Measurements from ENCODE around the gene TRMT1. TPM values are rescaled to one million over a fixed set of nuclear protein-coding genes. Genes with fewer than 3 reads are reported as not detected.

The TRMT1 gene
- total RNA-seq, 1 experiment from 2014 or later, result 106 TPM

GRCh38 chr19:13116282-13117175 lies at the start of gene TRMT1 (continued):
- TF ChIP-seq USF2 (CRISPR knock-in tag; IDR thresholded peaks at IDR 0.05) (peak; percentile 98), ZNF532 (CRISPR knock-in tag; IDR thresholded peaks at IDR 0.05; ENCODE audit: borderline replicate concordance) (no peak), SP1 (CRISPR knock-in tag; conservative IDR thresholded peaks at IDR 0.05) (peak; percentile 85), IRF2 (CRISPR knock-in tag; IDR thresholded peaks at IDR 0.05; ENCODE audit: borderline replicate concordance, low read depth) (no peak), PRDM15 (CRISPR knock-in tag; IDR thresholded peaks at IDR 0.05) (no peak), STAT6 (CRISPR knock-in tag; conservative IDR thresholded peaks at IDR 0.05; ENCODE audit: low read depth) (no peak), TEAD1 (CRISPR knock-in tag; IDR thresholded peaks at IDR 0.05) (peak; percentile 84; the same call in 1 of the 2 replicates), HMGXB4 (CRISPR knock-in tag; IDR thresholded peaks at IDR 0.05) (no peak), NFYB (CRISPR knock-in tag; conservative IDR thresholded peaks at IDR 0.05; ENCODE audit: low read depth) (peak; percentile 90), TP53 (CRISPR knock-in tag; IDR thresholded peaks at IDR 0.05) (no peak), ESRRA (CRISPR knock-in tag; IDR thresholded peaks at IDR 0.05; ENCODE audit: borderline replicate concordance) (0 out of 2 replicates have a peak, but pooled peaks have one; percentile 24), ZMAT4 (CRISPR knock-in tag; IDR thresholded peaks at IDR 0.05) (no peak), MAX (CRISPR knock-in tag; IDR thresholded peaks at IDR 0.05) (peak; percentile 95), JUN (CRISPR knock-in tag; IDR thresholded peaks at IDR 0.05) (no peak), ATF1 (CRISPR knock-in tag; IDR thresholded peaks at IDR 0.05) (no peak), FOXK1 (CRISPR knock-in tag; IDR thresholded peaks at IDR 0.05) (peak; percentile 87), FOXP1 (CRISPR knock-in tag; IDR thresholded peaks at IDR 0.05; ENCODE audit: borderline replicate concordance) (peak; percentile 44; the same call in 1 of the 2 replicates), OVOL2 (CRISPR knock-in tag; IDR thresholded peaks at IDR 0.05; ENCODE audit: borderline replicate concordance) (no peak), ZNF423 (CRISPR knock-in tag; IDR thresholded peaks at IDR 0.05) (peak; percentile 46; the same call in 1 of the 2 replicates), RELA (CRISPR knock-in tag; IDR thresholded peaks at IDR 0.05; ENCODE audit: borderline replicate concordance) (no peak), GABPB1 (CRISPR knock-in tag; IDR thresholded peaks at IDR 0.05) (0 out of 2 replicates have a peak, but pooled peaks have one; percentile 43)

Measured in WTC11 (cell line).